Stimulated activated CD4-positive, alpha-beta T cell treated with anti-CD3 and anti-CD28 coated beads, Interleukin-1b, Interleukin-23, amount 100 ng/mL, for 1 hour (primary cell): ENCODE results near the gene SYTL2.
"Not testable (repeated sequence)": the region's sequence is repeated elsewhere in the genome, so short reads cannot be mapped to it uniquely, and the experiment has no call there.

Source experiments
- DNase-seq, 2 donors: peaks; one replicate each; pipeline ENCODE4 v3.0.0-alpha.2; 2020; ENCODE audit warnings: low read depth in 2 of 2

Gene SYTL2

DNA sequence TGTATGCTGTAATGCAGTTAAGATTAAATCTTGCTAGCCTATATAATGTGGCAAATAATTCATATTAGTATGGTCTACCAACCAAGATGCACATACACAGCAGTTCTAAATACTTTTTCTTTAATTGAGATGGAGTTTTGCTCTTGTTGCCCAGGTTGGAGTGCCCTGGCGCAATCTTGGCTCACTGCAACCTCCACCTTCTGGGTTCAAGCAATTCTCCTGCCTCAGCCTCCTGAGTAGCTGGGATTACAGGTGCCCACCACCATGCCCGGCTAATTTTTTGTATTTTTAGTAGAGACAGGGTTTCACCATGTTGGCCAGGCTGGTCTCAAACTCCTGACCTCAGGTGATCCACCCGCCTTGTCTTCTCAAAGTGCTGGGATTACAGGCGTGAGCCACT is 156.6 kb downstream of the SYTL2 start:
- DNase-seq: not testable (repeated sequence)

DNA sequence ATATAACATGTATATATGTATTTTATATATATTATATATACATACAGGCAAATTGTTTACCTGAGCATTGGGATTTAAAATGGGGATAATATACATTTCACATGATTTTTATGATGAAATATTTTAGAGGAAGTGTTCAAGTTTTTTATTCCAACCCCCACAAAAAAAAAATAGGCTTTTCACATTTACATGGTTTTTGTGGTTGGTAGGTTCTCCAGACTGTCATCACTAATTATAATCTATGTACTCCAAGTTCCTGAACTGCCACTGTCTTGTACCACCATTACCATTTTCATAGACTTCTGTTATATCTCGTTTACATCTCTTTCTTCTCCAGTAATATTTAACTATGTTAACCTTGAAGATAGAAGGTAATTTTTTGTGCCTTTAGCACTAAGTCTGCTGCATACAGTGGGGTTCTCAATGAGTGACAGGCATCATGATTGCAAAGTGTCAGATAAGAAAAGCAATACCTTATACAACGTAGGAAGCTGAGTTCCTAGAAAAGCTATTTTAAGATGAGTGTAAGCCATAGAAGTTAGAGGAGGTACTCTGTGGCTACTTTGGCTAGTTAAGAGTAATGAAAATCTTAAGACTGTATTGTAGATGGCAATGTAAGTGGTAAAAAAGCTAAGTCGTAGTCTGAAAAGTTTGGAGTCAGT is 158.0 kb downstream of the SYTL2 start:
- no peak for DNase-seq

DNA sequence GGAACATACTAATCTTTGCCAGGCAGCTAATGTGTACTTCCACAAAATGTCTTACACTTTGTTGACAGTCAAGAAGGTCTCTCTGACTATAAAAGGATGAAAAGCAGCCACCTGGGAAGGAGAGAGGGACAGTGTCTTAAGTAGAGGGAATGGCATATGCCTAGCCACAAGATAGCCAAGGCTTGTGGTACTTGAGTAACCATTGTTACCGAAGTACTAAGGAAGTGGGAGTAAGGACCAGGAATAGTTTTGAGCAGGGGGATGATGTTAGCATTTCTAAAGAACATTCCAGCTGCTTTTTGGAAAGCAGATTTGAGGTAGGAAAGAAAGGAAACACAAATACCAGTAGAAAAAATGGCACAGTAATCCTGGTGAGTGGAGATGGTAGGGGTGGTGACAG is 159.8 kb downstream of the SYTL2 start:
- no peak for DNase-seq

DNA sequence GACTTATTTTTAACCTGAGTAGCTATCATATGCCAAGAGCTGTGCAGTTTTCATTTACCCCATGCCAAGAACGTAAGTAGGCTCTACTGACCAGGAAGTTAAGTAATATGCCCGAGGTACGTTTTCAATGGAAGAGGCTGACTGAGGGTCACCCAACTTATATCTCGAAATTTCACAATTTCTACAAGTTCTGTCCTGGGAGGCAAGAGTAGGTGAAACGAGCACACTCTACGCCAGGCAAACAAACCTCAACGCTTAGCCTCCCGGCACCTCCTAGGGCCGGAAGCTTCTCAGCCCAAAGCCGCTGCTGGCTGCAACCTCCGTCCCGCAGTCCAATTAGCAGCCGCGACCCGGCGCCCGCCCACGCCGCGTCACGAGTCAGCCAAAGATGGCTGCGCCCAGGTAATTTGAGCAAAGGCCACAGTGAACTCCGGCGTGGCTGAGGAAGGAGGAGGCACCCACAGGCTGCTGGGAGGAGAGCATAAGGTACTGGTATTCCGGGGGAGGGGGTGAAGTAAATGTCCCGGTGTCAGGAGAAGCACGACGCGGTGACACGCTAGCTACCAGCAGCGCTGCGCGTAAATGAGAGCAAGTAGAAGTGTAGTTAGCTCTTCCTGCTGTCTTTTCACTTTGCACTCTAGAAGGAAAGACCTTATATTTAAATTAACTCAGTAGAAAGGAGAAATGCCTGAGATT is 163.2 kb downstream of the SYTL2 start, which contains the start of gene TMEM126A:
Gene TMEM126A (plus strand): TSS at position 364 of the 696 bp plus-strand sequence. CDS start 2,289 bp downstream, outside the sequence.
- DNase-seq: peak; percentile 64 to 85

DNA sequence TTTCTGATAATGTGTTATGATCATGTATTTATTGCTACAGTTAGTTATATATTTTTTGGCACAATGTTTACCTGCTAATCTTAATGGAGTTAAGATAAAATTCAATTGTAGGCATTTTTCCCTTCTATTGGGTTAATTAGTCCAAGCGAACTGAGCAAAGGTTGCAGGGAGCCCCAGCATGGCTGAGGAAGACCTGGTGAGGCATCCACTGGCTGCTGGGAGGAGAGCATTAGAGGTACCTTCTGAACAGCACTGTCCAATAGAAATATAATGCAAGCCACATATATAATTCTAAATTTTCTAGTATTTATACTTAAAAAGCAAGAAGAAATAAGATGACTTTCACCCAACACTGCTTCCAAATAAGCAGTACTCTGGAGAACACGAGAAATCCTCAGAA is 163.9 kb downstream of the SYTL2 start:
- no peak for DNase-seq
